ENCODE measurements around the gene KCNG2.

DNA sequence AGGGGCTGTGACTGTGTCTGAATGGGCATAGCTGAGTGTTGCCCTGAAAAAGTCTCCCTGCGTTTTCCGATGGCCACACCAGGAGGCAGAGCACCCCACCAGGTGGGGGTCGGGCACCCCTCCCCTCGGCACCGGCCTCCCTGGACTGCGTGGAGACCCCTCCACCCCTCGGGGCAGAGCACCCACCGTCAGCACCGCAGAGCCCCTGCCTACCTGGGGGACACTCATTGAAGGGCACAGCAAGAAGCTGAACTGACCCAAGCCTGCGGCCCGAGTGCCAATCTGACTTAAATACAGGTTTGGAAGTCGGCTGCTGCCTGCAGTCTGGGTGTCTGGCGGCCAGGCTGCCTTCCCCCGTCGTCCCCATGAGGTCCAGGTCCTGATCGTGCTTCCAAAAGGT, 69.9 kb downstream of the KCNG2 start:
- TF ChIP-seq CTCF (conservative IDR thresholded peaks at IDR 0.05; ENCODE audit: low read length) (no peak), EZH2phosphoT487 (IDR thresholded peaks at IDR 0.05; ENCODE audit: borderline replicate concordance, low read depth, low read length) (no peak)

All from OCI-LY7 (cell line).